ENCODE measurements around the gene FITM1.
A peak's percentile ranks its signal among the peaks of the same experiment; 100 is the strongest.

FITM1 gene, protein sequence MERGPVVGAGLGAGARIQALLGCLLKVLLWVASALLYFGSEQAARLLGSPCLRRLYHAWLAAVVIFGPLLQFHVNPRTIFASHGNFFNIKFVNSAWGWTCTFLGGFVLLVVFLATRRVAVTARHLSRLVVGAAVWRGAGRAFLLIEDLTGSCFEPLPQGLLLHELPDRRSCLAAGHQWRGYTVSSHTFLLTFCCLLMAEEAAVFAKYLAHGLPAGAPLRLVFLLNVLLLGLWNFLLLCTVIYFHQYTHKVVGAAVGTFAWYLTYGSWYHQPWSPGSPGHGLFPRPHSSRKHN

DNA sequence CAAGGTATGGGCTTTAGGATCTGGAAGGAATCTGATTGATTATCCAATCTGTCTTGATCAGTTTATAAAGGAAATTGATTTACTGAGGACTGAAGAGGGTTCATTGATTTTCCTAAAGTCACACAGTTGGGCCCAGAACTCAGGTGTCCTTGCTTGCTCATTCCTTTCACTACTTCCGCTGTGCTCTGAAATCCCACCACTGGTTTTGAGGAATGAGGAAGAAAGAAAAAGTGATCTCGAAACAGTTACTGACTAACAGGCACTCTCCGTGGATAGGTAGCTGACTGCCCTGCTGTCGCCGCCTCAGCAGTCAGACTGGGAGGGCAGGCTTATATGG lies at the start of gene FITM1:
FITM1 (plus strand) TSS at position 280 of the 337 bp plus-strand sequence. CDS start 905 bp downstream, outside the sequence.
- DNase-seq (ENCODE audit: low spot score) = no peak

DNA sequence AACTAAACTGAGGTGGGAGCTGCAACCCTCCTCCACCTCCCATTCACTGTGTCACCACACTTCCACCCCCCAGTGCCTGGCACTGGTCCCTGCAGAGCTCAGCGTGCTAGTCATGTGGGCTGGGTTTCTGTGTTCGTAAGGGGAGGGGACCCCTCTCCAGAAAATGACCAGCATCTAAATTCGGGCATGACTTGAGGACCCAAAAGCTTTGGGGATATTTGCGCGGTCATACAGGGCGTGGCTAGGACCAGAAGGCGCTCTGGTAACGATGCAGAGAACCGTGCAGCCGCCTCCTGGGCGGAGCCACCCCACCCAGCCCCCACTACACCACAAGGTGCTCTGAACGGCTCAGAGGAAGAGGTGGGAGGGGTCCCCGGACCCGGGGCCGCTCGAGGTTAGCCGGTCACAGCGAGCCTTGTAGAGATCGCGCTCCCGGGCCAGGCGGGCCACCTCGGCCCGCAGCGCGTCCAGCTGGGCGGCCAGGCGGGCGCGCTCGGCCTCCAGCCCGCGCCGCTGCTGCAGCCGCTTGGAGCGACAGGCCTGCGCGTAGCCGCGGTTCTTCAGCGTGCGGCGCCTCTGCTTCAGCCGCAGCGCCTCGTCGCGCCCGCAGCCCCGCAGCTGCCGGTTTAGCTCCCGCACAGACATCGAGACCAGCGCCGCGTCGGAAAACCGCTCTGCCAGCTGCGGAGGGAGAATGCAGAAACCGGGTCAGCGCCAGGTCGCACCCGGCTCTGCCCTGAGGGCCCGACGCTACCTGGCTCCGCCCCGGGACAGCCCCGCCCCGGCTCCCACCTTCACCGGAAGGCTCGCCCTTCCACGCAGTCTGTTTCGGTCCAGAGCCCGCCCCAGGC lies 49.3 kb upstream of the FITM1 start:
- peak; percentile 29 for DNase-seq (ENCODE audit: low spot score)

DNA sequence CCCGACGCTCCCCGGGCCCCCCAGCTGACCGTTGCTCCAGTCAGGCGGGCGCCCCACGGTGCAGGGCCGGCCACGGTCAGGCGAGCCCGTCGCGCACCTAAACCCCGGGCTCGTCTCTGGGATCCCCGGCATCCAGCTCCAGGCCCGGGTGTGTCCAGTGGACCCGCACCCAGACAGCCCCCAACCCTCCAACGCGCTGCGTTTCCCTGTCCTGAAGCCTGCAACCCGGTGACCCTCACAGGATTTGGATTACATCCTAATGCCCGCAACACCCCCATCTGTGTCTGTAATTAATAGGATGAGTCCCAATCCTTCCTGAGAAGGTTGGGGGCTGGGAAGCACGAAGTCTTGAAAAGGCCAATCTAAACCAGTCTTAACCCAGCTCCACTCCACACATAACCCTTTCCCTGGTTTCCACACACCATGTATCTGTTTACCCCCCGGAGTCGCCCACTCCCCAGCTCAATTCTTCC lies 48.7 kb upstream of the FITM1 start:
- no peak for DNase-seq (ENCODE audit: low spot score)

DNA sequence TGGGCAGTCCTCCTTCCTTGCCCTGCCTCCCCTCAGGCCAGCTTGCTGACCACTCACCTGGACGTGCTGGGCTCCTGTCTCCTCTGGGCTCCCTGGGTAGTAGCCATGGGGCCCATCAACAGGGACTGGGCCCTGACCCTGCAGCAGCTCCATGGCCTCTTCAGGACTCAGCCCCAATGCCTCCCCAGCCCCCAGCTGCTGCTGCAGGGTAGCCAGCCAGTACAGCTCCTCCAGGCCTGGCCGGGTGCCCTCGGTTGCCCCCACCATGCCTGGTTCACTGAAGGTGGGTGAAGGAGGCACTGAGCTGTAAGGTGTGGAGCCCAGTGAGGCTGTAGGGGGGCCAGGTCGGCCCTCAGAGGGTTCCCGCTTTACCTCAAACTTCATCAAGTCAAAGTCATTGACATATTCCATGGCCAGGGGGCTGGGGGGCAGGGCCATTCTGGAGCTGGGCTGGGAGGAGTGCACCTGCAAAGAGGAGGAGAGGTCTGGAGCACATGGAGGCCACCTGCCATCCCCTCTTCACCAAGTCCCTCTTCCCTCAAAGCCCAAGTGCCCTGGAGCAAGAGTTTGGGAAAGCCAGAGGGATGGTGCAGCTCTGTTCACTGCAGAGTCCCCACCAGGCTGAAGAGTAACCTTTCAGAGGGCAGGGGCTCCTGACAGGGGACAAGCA lies 47.9 kb upstream of the FITM1 start:
- no peak for DNase-seq (ENCODE audit: low spot score)

DNA sequence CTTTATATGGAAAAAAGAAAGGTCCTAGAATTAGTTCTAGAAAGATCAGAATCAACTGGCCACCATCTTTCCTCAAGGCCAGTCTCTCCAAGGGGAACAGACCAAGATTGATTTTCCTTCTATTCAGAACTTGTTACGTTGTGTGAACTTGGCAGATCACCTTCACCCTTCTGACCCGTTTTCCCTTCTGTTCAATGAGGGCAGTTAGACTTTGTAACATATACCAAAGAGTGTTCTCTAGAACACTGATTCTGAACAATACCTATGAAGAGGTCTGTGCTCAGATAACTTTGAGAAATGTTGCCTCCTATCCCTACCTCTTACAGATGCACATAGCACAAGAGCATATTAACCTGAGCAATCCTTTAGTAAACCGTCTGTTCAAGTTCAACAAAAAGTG lies 47.0 kb upstream of the FITM1 start:
- DNase-seq (ENCODE audit: low spot score) = no peak

DNA sequence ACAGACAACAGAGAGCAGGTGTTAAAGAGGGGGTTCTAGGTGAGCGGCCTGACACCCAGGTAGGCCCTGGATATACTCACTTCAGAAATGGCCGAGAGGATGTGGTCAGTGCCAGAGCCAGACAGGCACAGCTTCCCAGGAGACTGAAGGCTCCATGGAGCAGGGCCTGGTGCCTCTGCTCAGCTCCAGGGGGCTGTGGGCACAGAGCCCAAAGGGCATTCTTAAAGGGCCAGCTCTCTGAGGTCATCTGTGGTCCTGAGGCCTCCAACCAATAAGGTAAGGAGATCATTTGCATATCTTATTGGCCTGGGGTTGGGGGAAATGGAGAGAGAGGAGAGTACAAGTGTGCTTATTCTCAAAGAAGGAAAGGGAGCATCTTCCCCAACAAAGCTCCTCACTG lies 46.0 kb upstream of the FITM1 start:
- no peak for DNase-seq (ENCODE audit: low spot score)

DNA sequence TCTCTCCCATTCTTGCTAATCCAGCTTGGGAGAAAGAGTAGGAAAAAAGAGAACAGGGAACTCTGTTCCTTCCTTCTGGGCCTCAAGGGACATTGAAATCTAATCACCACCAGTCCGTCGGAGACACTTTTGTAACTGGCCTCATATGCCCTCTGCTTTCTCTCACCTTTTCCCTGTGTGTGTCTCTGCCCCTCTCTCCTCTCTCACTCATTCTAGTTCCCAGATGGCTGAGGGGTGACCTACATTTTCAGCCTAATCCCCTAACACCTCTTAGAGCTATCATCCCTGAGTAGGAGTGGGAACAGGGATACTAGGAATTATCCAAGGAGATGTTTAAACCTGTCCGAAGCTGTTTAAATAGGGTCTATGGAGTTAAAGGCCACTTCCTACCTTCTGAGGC lies 45.2 kb upstream of the FITM1 start:
- no peak for DNase-seq (ENCODE audit: low spot score)

DNA sequence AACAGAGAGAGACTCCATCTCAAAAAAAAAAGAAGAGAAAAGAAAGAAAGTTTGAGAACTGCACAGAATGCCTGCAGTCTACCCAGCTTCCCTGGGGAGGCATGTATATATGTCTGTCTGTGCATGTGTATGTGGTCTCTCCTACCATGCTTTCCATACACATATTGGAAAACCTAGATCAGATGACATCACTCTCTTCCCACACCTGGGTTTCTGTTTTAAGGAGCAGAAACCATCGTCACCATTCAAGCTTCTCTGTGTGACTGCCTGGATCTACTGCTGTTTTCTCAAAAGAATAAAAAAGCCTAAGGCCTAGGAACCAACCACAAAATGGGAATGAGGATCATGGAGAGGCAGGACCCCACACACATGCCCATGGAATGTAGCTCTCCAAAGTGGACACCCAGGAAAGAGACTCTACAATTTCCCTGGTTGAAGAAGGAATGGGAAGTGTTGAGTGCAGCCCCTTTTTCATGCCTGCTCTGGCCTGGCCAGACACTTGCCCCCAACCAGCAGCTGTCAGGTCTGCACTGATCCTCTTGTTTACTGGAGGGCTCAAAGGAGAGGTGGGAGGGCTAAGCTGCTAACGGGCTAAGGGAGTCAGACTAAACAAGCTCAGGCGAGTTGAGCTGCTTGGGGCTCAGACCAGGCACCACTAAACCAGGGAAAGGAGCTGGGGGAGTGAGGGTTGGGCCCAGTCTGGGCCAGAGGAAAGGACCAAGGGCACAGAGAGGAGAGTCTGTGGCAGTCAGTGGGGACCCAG lies 44.1 kb upstream of the FITM1 start:
- no peak for DNase-seq (ENCODE audit: low spot score)

DNA sequence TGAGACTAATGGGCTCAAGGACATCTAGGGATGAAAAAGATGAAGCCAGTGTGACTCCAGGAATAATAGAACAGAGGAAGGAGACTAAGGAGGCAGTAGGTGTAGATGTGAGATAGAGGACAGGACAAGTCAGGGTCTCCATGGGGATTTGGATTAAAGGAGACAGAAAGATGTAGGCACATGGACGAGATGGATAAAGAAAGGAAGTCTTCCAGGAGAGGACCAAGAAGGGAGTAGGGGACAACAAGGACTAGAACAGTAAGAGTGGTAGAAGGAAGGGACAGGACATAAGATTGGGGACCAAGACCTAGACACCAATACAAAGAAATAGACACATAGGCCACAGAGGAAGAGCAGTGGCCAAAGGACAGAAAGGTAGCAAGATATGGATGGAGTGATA lies 43.5 kb upstream of the FITM1 start:
- DNase-seq (ENCODE audit: low spot score) = no peak

DNA sequence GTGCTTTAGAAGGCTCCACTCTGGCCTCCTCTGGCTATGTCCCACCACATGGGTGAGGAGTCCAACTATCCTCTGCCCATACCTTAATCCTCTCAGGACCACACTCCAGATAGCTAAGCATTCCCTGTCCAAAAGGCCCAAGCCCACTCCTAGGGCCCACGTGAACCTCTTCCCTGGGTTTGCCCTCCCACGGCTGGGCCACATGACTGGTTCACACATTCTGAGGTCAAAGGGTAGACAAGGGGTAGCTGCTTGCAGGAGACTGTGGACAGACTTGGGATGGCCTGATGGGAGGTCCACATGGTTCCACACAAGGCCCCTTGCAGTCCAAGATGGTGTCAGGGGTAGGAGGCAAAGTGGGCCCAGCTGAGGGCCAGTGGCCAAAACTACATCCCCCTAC lies 42.4 kb upstream of the FITM1 start:
- no peak for DNase-seq (ENCODE audit: low spot score)

DNA sequence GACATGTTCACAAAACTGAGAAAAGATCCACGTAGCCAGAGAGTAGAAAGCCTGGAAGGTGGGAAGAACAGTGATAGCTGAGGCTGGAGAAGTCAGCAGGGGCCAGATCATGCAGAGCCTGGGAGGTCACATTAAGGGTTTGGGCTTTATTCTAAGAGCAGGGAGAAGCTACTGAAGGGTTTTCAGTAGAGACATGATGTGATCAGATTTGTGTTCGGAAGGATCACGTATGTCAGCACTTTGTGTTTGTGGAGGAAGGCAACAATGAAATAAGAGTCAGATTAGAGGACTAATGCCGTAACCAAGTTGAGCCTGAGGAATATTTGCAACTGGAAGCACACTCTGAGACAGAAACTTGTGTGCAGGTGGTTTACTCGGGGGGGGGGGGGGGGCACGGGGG lies 40.6 kb upstream of the FITM1 start:
- no peak for DNase-seq (ENCODE audit: low spot score)

DNA sequence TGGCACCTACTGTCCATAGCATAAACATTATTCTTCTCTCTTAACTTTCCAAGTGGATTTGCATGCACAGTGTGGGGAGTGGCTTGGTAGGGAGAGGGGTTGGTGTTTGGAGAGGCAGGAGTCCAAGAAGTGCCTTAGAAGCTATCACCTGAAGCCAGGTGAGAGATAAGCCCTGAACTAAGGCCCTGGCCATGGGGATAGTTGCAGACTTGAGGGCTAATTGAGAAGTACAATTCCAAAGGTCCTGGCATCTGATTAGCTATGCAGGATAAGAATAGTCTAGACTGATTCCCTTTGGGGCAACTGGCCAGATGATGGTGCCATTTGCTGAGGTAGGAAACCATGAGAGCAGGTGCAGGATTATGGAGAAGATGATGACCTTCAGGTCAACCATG lies 38.4 kb upstream of the FITM1 start:
- no peak for DNase-seq (ENCODE audit: low spot score)

DNA sequence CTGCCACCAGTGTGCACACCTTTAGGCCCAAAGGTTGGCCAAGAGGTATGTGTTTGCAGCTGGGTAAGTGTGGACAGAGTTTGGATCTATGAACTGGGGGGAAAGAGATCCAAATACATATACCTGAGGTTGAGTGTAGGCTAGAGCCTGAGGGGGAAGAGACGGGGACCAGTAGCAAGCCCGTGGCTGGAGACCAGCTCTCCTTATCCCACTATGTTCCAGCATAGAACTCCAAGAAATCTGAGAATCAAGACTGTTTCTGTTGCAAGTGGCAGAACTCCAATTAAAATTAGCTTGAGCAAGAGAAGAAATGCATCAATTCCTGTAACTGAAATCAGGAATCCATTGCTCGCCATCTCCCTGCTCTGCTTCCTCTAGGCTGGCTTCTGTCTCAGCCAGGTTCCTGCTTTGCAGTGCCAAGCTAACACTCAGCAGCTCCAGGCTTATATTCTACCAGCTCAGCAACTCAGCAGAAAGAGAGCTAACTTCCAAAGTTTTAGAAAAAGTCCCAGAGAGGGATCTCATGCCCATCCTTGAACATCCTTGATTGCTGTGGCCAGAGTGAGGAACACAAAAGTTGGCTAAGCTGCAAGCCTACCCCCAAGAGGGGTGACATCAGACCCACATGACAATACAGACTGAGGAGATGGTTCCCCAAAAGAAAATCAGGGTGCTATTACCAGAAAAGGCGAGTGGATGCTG lies 37.8 kb upstream of the FITM1 start:
- DNase-seq (ENCODE audit: low spot score) = no peak

DNA sequence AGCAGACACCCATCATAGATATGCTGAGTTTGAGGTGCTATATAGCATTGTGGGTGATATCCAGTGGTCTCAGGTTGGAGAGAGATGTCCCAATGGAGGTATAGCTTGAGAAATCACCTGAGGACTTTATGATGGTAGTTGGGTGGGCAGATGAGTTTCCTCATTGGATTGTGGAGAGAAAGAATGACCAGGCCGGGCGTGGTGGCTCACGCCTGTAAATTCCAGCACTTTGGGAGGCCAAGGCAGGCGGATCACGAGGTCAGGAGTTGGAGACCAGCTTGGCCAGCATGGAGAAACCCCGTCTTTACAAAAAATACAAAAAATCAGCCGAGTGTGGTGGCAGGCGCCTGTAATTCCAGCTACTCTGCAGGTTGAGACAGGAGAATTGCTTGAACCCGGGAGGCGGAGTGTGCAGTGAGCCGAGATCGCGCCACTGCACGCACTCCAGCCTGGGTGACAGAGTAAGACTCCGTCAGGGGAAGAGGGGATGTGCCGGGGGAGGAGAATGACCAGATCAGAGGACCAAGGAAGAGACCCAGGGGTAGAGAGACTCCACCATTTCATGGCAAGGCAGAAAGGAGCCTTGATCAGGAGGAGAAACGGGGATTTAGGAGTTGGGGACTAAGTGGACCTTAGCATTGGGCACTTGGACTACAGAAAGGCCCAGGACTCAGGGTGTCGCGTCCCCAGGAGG lies 37.1 kb upstream of the FITM1 start:
- DNase-seq (ENCODE audit: low spot score) = no peak

DNA sequence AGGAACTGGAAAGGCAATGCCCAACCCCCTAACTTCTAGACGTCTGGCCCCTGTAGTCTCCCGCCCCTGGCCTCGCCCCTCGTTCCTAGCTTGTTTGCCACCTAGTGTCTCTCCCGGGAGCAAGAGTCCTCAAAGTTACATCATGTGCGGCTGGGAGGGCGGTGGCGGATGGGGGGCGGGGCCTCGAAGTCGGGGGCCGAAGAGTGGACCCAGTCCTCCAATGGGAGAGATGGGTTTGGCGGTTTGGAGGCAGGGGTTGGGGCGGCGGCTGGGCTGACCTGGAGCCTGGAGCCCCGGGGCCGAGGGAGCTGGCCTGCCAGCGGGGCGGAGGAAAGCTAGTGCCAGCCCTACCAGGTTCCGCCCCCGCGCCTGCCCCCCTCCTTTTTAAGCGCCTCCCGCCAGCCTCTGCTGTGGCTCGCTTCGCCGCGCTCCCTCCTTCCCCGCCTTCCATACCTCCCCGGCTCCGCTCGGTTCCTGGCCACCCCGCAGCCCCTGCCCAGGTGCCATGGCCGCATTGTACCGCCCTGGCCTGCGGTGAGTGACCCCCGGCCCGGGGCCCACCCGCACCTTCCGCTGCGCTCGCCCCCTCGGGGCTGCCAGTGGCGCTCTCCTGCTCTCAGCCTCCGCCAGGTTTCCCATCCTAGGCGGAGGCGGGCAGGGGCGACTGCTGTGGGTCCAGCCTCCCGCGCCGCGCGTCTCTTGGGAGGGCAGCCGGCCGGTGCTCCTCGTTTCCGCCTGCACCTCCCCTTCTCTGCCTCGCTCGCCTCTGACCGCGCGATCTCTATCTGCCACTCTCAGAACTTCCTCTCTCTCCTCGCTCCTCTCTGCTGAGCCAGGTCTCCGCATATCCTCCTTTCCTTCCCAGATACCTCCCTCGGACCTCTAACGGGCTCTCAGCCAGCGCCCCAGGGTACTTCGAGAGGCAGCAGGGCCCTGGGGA lies 36.3 kb upstream of the FITM1 start, which contains the start of gene PCK2:
PCK2 (plus strand) TSS at position 411 of the 940 bp plus-strand sequence; CDS start at position 506, 95 bp downstream.
- DNase-seq (ENCODE audit: low spot score) = peak; percentile 96

DNA sequence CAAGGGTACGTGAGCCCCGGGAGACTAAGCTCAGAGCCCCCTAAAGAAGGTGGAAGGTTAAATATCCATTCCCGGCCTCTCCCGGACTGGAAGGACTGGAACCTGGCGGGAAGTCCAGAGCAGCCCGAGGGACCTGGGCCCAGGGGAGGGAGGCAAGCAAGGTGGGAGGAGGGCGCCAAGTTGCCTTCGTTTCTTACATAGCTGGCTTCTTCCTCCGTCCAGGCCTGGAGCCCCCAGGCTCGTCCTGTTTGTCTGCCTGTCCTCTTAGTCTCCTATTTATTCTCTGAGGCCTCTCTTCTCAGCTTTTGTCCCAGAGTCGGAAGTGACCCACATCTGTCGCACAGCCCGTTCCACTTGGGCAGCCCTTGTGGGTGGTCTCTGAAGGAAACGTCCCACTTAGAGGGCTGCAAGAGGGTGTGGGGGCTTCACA lies 35.6 kb upstream of the FITM1 start:
- DNase-seq (ENCODE audit: low spot score) = no peak

DNA sequence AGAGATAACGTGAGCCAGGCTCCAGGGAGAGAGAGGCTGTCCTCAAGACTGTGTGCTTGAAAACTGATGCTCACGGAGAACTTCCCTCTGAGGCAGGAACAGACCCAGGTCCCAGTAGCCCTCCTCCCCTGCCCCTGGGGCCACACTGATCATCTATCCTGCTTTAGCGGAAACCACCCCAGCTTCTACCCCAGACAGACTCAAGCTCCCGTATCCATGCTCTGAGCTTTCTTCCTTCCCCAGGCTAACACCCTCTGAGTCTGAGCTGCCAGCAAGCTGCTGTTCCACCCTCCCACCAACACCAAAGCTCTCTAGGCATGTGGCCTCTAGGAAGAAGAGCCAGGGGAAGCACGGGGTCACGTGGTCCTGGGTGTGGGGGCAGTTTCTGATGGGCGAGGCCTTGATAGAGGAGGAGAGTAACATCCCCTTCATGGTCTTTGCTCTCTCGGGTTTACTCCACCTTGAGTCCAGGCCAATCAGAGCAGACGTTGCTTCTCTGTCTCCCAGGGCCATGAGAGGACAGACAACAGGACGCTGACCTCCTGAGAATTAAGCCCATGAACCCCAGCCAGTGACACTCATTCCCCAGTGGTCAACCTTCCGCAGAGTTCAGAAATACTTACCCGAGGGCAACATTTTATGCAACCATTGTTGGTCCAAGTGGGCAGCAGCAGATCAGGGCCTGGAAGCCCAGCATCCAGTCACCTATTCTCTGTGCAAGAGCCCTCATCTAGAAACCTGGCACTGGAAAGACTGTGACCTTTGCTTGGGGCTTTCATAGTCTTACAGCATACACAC lies 35.0 kb upstream of the FITM1 start:
- DNase-seq (ENCODE audit: low spot score) = peak; percentile 85

DNA sequence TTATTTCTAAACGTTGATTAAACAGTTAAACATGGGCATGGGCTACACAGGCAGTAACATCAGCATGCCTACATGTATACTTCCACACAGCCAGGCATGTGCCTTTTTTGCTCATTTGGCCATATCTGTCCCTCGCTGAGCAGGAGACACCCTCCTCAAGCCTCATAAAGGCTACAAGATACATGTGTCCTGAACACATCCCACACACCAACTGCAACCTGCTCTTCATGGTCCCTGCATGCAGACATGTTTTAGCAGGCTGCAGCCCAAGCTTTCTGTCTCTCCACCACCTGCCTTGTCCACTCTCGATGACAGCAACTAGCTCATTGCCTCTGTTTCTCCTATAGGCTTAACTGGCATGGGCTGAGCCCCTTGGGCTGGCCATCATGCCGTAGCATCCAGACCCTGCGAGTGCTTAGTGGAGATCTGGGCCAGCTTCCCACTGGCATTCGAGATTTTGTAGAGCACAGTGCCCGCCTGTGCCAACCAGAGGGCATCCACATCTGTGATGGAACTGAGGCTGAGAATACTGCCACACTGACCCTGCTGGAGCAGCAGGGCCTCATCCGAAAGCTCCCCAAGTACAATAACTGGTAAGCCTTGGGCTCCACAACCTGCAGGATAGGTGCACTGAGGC lies 33.8 kb upstream of the FITM1 start:
- DNase-seq (ENCODE audit: low spot score) = no peak
